Smooth muscle cell (in vitro differentiated cells): ENCODE results near the gene OOEP. TPM values are rescaled to one million over a fixed set of nuclear protein-coding genes. Genes with fewer than 3 reads are reported as not detected.

Source experiments
- DNase-seq: peaks from one replicate; lab custom pipeline; 2025; ENCODE audit not compliant: unreplicated experiment; lab: John Stamatoyannopoulos, UW
- H2AFZ ChIP-seq: fragments of 200-600 bp; sonication (generic); 2 replicates; pipeline ENCODE4 v1.6.0; 2016; ENCODE audit warnings: antibody characterized with exemption, low read depth, mild to moderate bottlenecking
- H3F3A ChIP-seq: fragments of 200-600 bp; sonication (generic); 2 replicates; pipeline ENCODE4 v1.6.0; 2017; ENCODE audit warnings: antibody characterized with exemption, low read depth
- H3K27ac ChIP-seq: fragments of 200-600 bp; sonication (generic); 2 replicates; pipeline ENCODE4 v1.5.1; 2016; ENCODE audit warnings: low read depth, mild to moderate bottlenecking
- H3K27me3 ChIP-seq: fragments of 200-600 bp; sonication (generic); 2 replicates; pipeline ENCODE4 v1.6.1; 2016; ENCODE audit warnings: low read depth, mild to moderate bottlenecking
- H3K36me3 ChIP-seq: fragments of 200-600 bp; sonication (generic); 2 replicates; pipeline ENCODE4 v1.5.1; 2016; ENCODE audit warnings: low read depth
- H3K4me1 ChIP-seq: fragments of 200-600 bp; sonication (generic); 2 replicates; pipeline ENCODE4 v1.5.1; 2016; ENCODE audit warnings: low read depth
- H3K4me2 ChIP-seq: fragments of 200-600 bp; sonication (generic); 2 replicates; pipeline ENCODE4 v1.6.0; 2016; ENCODE audit warnings: mild to moderate bottlenecking
- H3K4me3 ChIP-seq: fragments of 200-600 bp; sonication (generic); 2 replicates; pipeline ENCODE4 v1.5.1; 2016; ENCODE audit warnings: mild to moderate bottlenecking
- H3K79me2 ChIP-seq: fragments of 200-600 bp; sonication (generic); 2 replicates; pipeline ENCODE4 v1.6.0; 2016; ENCODE audit warnings: low read depth, mild to moderate bottlenecking
- H3K9ac ChIP-seq: fragments of 200-600 bp; sonication (generic); 2 replicates; pipeline ENCODE4 v1.6.0; 2016; ENCODE audit warnings: low read depth
- H3K9me3 ChIP-seq: fragments of 200-600 bp; sonication (generic); replicated peaks from 2 replicates; pipeline ENCODE4 v1.5.1; 2016; ENCODE audit warnings: low read depth
- H4K20me1 ChIP-seq: fragments of 200-600 bp; sonication (generic); 2 replicates; pipeline ENCODE4 v1.6.0; 2016; ENCODE audit warnings: low read depth
- CTCF ChIP-seq: fragments of 200-600 bp; sonication (generic); IDR thresholded peaks from 2 replicates; pipeline ENCODE4 v1.5.1; 2017; ENCODE audit warnings: borderline replicate concordance, mild to moderate bottlenecking, antibody characterized with exemption; ENCODE audit not compliant: insufficient read depth, poor library complexity, severe bottlenecking
- WGBS: methylation state at CpG from one replicate; pipeline ENCODE4 v1.1.7; 2016; ENCODE audit warnings: low lambda C conversion rate; 5-methylcytosine and 5-hydroxymethylcytosine counted together
- polyA plus RNA-seq: library from polyadenylated mRNA; unstranded; fragments of >200 nt; fragmentation: Nextera tagmentation; extraction: Ambion mirVana; gene quantifications from 2 replicates; pipeline ENCODE4 v1.2.1, GENCODE V29; 2016
- total RNA-seq: library from RNA; depleted of rRNA; stranded (reverse); fragments of >200 nt; gene quantifications from 2 replicates; pipeline ENCODE4 v1.2.3, GENCODE V29; 2014

The OOEP gene
- total and polyA plus RNA-seq, 2 experiments from 2014 or later = not detected

- Histone ChIP-seq H3F3A (no peaks in the 10 kb centered on the region), H3K9me3 (no peaks in the 10 kb centered on the region), H3K36me3 (no peaks in the 10 kb centered on the region), H3K4me1 (no peaks in the 10 kb centered on the region), H3K27me3 (no peaks in the 10 kb centered on the region), H3K27ac (no peak overlapping the region), H4K20me1 (no peaks in the 10 kb centered on the region), H3K4me3 (no peak overlapping the region), H3K9ac (no peak overlapping the region), H3K79me2 (no peaks in the 10 kb centered on the region), H2AFZ (no peak overlapping the region), H3K4me2 (no peak overlapping the region)
- 92% methylated on average over 1 of the region's 1 CpG for WGBS
- no peak for DNase-seq
- TF ChIP-seq CTCF = no peak
These were observed 39.7 kb upstream of the OOEP start for GRCh38 chr6:73409395-73409794.

GRCh38 chr6:73400656-73401055 is 31.0 kb upstream of the OOEP start:
- no peaks in the 10 kb centered on the region for H3K36me3 ChIP-seq
- no peak for DNase-seq
- H3K4me1 ChIP-seq = no peaks in the 10 kb centered on the region
- TF ChIP-seq CTCF = no peak
- H3K4me2 ChIP-seq = no peak overlapping the region
- H3K79me2 ChIP-seq = no peaks in the 10 kb centered on the region
- no peak overlapping the region for H2AFZ ChIP-seq
- no peaks in the 10 kb centered on the region for H3F3A ChIP-seq
- no peak overlapping the region for H3K27ac ChIP-seq
- no peak overlapping the region for H3K4me3 ChIP-seq
- no peak overlapping the region for H3K9ac ChIP-seq
- no peaks in the 10 kb centered on the region for H3K9me3 ChIP-seq
- H3K27me3 ChIP-seq = no peaks in the 10 kb centered on the region
- H4K20me1 ChIP-seq = no peaks in the 10 kb centered on the region

- Histone ChIP-seq H3F3A (no peaks in the 10 kb centered on the region), H3K9ac (no peak overlapping the region), H3K27ac (no peak overlapping the region), H4K20me1 (no peaks in the 10 kb centered on the region), H3K79me2 (no peaks in the 10 kb centered on the region), H3K36me3 (no peaks in the 10 kb centered on the region), H3K4me2 (no peak overlapping the region), H3K4me1 (no peaks in the 10 kb centered on the region), H3K4me3 (no peak overlapping the region), H3K9me3 (no peaks in the 10 kb centered on the region), H3K27me3 (no peaks in the 10 kb centered on the region), H2AFZ (no peak overlapping the region)
- no peak for DNase-seq
- 95% methylated on average over 10 of the region's 10 CpGs for WGBS
- no peak for TF ChIP-seq CTCF
These were observed 26.2 kb upstream of the OOEP start for GRCh38 chr6:73395875-73396274.

GRCh38 chr6:73394577-73395354 is 25.1 kb upstream of the OOEP start, which contains the start of gene DDX43:
Gene DDX43, plus strand, starts transcription at chr6:73394828. Its CDS starts 78 bp downstream, at chr6:73394906.
- DNase-seq = no peak
- Histone ChIP-seq H3K27me3 (no peaks in the 10 kb centered on the region), H3K4me2 (no peak within 1 kb of the TSS), H3K4me3 (no peak within 1 kb of the TSS), H3K4me1 (no peaks in the 10 kb centered on the region), H4K20me1 (no peaks in the 10 kb centered on the region), H3K27ac (no peak within 1 kb of the TSS), H2AFZ (no peak within 1 kb of the TSS), H3F3A (no peaks in the 10 kb centered on the region), H3K9ac (no peak within 1 kb of the TSS), H3K9me3 (no peaks in the 10 kb centered on the region), H3K79me2 (no peaks in the 10 kb centered on the region), H3K36me3 (no peaks in the 10 kb centered on the region)
- 97% methylated on average over 45 of the region's 54 CpGs for WGBS
- TF ChIP-seq CTCF = no peak
